ENCODE data around the gene MICAL1.
"Not testable (repeated sequence)": the region's sequence is repeated elsewhere in the genome, so short reads cannot be mapped to it uniquely, and the experiment has no call there.

Gene MICAL1

DNA sequence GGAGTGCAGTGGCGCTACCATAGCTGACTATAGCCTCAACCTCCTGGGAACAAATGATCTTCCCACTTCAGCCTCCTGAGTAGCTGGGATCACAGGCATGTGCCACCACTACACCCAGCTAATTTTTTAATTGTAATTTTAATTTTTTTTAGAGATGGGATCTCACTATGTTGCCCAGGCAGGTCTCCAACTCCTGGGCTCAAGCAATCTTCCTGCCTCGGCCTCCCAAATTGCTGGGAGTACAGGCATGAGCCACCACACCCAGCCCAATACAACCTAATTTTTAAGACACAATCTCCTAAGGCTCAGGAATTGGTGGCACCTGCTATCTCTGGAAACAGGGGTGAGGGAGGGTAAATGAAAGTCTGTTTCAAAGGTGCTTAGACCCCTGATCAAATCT is 21.6 kb upstream of the MICAL1 start:
- no peak for DNase-seq

- DNase-seq: no peak
These were observed 20.1 kb upstream of the MICAL1 start for GRCh38 chr6:109475625-109476024.

DNA sequence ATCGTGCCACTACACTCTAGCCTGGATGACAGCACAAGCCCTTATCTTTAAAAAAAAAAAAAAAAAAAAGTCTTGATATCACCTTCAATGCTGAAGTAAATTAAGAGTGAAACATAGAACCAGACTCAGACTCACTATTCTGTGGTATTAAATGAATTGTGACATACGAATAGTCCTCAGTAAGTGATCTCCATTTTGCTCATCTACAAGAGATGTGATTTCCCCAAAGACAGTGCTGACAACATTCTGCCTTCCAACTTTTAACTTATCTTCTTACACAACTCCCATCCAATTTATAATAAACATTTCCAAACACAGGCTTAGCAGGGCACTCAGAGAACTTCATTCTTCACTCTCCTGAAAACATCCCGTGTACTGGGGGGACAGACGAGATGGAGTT is 19.4 kb upstream of the MICAL1 start:
- DNase-seq: no peak

DNA sequence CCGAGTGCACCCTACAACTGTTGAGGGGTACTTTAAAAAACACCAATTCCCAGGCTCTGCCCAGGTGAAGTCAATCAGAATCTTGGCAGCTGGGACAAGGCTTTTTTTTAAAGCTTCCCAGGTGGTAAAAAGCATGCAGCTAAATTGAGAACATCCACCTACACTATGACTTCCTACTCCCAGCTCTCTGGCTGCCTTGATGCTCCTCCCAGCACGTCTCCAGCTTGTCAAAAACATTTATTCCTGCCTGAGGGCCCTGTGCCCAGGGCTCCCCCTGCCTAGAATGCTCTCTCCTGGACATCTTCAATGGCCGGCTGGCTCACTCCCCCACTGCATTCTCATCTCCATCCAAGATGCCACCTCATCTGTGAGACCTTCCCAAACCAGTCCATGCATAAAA is 17.5 kb upstream of the MICAL1 start:
- no peak for DNase-seq

GRCh38 chr6:109472132-109472995 is 16.8 kb upstream of the MICAL1 start:
- no peak for DNase-seq

DNA sequence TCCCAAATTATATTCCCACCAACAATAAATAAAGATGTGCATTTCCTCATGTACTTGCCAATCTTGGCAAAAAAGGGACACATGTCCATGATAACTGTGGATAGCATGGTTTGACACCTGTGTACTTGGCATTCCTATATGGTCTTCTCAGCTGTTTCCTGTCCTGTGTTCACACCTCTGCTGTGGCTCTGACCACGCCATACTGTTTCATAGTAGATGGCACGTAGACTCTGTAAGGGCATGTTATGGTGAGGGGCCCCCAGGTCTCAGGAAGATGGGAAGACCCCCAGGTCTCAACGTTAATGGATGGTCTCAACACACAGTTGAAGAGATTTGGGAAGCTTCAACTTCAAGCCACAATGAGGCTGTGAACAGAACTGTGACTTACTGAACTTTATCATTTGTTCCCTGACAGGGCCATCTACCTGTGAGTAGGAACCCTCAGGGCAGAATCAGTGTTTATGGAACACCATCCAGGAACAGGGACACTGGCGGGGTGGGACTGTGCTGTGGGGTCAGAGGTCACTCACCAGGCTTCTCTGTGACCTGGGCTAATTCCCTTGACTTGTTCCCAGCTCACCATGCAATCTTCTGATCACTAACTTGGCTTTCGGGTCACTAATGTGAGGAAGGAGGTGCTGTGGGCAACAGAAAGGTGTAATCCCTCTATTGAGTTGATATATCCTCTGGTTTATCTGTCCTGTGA is 15.7 kb upstream of the MICAL1 start:
- no peak for DNase-seq

- DNase-seq: no peak
These were observed 14.1 kb upstream of the MICAL1 start for GRCh38 chr6:109469591-109470189.

- DNase-seq: no peak
These were observed 12.1 kb upstream of the MICAL1 start for GRCh38 chr6:109467696-109468095.

GRCh38 chr6:109466212-109466923 is 10.8 kb upstream of the MICAL1 start:
- DNase-seq: no peak

- DNase-seq: no peak
These were observed 10.2 kb upstream of the MICAL1 start for GRCh38 chr6:109465772-109466171.

GRCh38 chr6:109461733-109462526 is 6.4 kb upstream of the MICAL1 start:
- no peak for DNase-seq

GRCh38 chr6:109461205-109461604 is 5.6 kb upstream of the MICAL1 start:
- not testable (repeated sequence) for DNase-seq

- no peak for DNase-seq
These were observed 4.7 kb upstream of the MICAL1 start for GRCh38 chr6:109460161-109460829.

DNA sequence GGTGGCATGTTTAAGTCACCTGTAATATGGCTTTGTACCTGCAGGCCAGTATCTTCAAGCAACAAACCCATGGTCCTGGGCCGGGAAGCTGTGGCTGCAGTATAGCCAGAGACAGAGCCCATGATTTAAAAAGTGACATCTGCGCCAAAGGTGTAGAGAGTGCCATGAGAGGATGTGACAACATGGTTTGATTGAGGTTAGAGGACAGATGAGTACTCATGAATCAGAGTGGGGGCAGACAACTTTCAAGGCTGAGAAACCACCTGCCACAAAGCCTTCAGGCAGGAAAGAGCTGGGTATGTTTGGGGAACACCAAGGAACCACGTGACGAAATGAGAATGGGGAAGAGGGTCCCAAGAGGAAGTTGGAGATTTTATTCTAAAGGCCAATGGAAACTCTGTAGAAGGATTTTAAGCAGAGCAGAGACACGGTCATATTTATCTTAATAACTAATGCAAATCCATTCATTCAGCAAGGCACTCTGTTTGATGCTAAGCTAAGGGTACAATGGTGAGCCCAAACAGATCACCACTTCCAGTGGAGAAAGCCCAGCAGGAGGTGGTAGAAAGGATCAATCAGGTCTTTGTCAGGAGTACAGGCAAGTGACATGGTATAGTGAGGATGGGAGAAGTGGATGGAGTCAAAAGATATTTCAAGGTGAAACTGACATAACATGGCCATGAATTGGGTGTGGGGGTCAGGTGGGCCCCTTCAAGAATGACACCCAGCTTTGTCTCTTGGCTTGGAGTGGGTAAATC is 3.4 kb upstream of the MICAL1 start:
- no peak for DNase-seq

DNA sequence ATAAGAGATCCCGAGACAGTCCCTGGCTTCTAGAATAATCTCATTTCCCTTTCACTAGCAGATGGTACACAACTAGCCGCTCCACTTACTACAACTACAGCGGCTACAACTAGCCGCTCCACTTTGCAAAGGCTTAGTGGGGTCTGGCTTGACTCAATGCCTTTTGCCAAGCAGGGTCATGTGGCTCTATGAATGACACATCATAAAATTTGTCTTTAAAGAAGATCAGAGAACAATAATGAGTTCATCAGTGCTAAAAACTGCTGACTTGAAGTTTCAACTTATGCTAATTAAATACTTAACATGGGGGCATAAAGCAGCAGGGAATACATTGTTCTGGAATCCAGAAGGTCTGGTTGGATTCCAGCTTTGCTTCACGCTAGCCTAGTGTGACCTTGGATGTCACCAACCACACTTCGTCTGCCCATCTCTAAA is 2.0 kb upstream of the MICAL1 start:
- DNase-seq: no peak

- no peak for DNase-seq
These were observed 1.4 kb upstream of the MICAL1 start for GRCh38 chr6:109456710-109457561.

- DNase-seq: no peak
These were observed 575 bp upstream of the MICAL1 start for GRCh38 chr6:109456111-109456583.

DNA sequence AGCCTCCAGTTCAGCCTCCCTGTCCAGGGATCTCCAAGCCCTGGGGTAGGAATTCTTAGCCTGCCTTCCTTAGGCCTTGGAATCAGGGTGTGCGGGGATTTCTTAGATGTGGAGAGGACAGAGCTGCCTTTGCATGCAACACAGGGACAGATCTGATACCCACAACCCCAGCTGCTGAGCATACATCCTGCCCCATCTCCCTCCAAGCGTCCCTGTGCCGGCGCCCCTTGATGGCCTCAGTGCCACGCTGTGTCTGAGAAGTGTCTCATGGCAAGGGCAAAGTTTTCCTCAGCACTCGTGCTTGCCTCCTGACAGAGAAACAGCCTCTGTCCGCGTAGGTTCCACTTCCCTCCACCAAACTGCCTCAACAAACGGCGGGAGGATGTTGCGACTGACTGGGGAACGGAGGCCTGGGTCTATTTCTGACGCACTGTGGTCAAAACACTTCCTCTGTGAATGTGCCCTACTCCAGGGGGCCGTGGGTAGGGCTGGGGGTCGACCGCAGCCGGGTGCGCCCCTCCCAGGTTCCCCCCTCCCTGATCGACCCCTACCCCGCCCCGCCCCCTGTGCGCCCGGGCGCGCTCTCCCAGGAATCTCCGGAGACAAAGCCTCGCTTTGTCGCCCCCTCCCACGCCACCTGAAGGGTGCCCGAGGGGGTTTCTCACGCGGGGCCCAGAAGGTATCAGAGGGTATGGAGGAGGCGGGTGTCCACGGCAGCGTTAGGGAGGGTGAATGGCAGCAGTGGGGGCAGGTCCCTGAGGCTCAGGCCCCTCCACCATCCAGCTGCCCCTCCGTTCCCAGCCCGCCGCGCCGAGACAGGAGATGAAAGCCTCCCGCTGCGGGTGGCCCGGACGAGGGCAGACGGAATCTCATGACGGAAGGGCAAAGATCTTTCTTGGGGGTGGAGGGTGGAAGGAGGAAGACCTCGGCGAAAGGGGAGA is 806 bp downstream of the MICAL1 start:
- DNase-seq: peak; percentile 64

Measured in retina (tissue), 1 donor.